IPS-18c (cell line): ENCODE measurements around the gene ZIC4.
A peak's percentile ranks its signal among the peaks of the same experiment; 100 is the strongest.

Source experiments
- H3K4me3 ChIP-seq: 2 replicates; pipeline ENCODE4 v1.7.0; 2013; ENCODE audit warnings: low read depth, mild to moderate bottlenecking, low read length, moderate library complexity; ENCODE audit not compliant: insufficient read depth
- H3K9me3 ChIP-seq: one replicate; pipeline ENCODE4 v1.6.1; 2013; ENCODE audit warnings: mild to moderate bottlenecking, low read length, moderate library complexity; ENCODE audit not compliant: control insufficient read depth, insufficient read depth

Gene ZIC4

GRCh38 chr3:147387885-147388699 lies 18.3 kb downstream of the ZIC4 start:
- Histone ChIP-seq H3K9me3 (no peaks in the 10 kb centered on the region), H3K4me3 (no peak overlapping the region)

- H3K4me3 ChIP-seq: no peak overlapping the region
Observed at GRCh38 chr3:147387291-147387884, 19.0 kb downstream of the ZIC4 start.

GRCh38 chr3:147385059-147386012 lies 21.0 kb downstream of the ZIC4 start:
- Histone ChIP-seq H3K9me3 (no peaks in the 10 kb centered on the region), H3K4me3 (no peak overlapping the region)

More at GRCh38 chr3:147387291-147387884, 19.0 kb downstream of the ZIC4 start:
- H3K9me3 ChIP-seq: no peaks in the 10 kb centered on the region

GRCh38 chr3:147384210-147385058 lies 21.9 kb downstream of the ZIC4 start:
- H3K4me3 ChIP-seq: peak overlapping the region; percentile 21; the same call in 1 of the 2 replicates
- H3K9me3 ChIP-seq: no peaks in the 10 kb centered on the region

- Histone ChIP-seq H3K9me3 (no peaks in the 10 kb centered on the region), H3K4me3 (no peak overlapping the region)
Observed at GRCh38 chr3:147383617-147384016, 22.7 kb downstream of the ZIC4 start.

GRCh38 chr3:147381596-147381995 lies 24.7 kb downstream of the ZIC4 start:
- H3K4me3 ChIP-seq: no peak overlapping the region
- H3K9me3 ChIP-seq: no peaks in the 10 kb centered on the region

GRCh38 chr3:147380977-147381376 lies 25.4 kb downstream of the ZIC4 start:
- Histone ChIP-seq H3K9me3 (no peaks in the 10 kb centered on the region), H3K4me3 (no peak overlapping the region)

GRCh38 chr3:147380387-147380951 lies 25.9 kb downstream of the ZIC4 start:
- no peak overlapping the region for H3K4me3 ChIP-seq
- H3K9me3 ChIP-seq: no peaks in the 10 kb centered on the region

GRCh38 chr3:147379651-147380050 lies 26.7 kb downstream of the ZIC4 start:
- no peak overlapping the region for H3K4me3 ChIP-seq

GRCh38 chr3:147377412-147378367 lies 28.7 kb downstream of the ZIC4 start:
- H3K9me3 ChIP-seq: no peaks in the 10 kb centered on the region
- peak overlapping the region; percentile 0; the same call in 1 of the 2 replicates for H3K4me3 ChIP-seq

More at GRCh38 chr3:147379651-147380050, 26.7 kb downstream of the ZIC4 start:
- no peaks in the 10 kb centered on the region for H3K9me3 ChIP-seq

- no peak overlapping the region for H3K4me3 ChIP-seq
- no peaks in the 10 kb centered on the region for H3K9me3 ChIP-seq
Observed at GRCh38 chr3:147373301-147373700, 33.0 kb downstream of the ZIC4 start.

GRCh38 chr3:147372525-147373027 lies 33.8 kb downstream of the ZIC4 start:
- no peaks in the 10 kb centered on the region for H3K9me3 ChIP-seq
- no peak overlapping the region for H3K4me3 ChIP-seq

GRCh38 chr3:147371771-147372340 lies 34.5 kb downstream of the ZIC4 start:
- Histone ChIP-seq H3K4me3 (no peak overlapping the region), H3K9me3 (no peaks in the 10 kb centered on the region)

GRCh38 chr3:147371140-147371539 lies 35.2 kb downstream of the ZIC4 start:
- no peak overlapping the region for H3K4me3 ChIP-seq
- H3K9me3 ChIP-seq: no peaks in the 10 kb centered on the region

- Histone ChIP-seq H3K4me3 (no peak overlapping the region), H3K9me3 (no peaks in the 10 kb centered on the region)
Observed at GRCh38 chr3:147370349-147370748, 36.0 kb downstream of the ZIC4 start.
